ENCODE data around the gene PKN2.
A peak's percentile ranks its signal among the peaks of the same experiment; 100 is the strongest.

Gene PKN2

GRCh38 chr1:88735909-88736308, 51.8 kb downstream of the PKN2 start:
- DNase-seq: no peak

DNA sequence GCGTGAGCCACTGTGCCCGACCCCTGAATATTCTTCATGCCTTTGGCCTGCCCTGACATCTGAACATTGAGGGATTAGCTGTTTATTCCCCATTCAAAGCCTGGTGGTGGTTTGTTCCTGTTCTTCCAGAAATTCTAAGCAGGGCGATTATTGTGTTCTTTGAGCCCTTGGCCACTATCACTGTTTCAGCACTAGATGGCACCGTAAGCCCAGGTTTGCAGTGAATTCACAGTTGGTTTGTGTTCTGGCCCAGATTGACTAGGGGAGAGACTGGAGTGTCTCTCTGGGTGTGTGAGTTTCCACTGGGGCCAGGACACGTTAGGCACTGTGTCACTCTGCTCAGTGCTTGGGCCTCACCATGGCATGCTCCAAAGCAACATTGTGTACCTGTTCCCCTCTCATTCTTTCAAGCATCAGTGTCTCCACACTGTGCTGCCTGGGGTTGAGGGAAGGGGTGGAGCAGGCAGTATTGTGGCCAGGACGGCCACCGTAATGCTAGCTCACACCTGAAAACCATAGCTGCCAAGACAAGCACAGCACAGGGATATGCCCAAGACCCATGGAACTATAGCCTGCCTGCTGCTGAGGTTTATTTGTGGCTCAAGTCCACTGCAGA, 52.7 kb downstream of the PKN2 start:
- peak; percentile 66 for DNase-seq

DNA sequence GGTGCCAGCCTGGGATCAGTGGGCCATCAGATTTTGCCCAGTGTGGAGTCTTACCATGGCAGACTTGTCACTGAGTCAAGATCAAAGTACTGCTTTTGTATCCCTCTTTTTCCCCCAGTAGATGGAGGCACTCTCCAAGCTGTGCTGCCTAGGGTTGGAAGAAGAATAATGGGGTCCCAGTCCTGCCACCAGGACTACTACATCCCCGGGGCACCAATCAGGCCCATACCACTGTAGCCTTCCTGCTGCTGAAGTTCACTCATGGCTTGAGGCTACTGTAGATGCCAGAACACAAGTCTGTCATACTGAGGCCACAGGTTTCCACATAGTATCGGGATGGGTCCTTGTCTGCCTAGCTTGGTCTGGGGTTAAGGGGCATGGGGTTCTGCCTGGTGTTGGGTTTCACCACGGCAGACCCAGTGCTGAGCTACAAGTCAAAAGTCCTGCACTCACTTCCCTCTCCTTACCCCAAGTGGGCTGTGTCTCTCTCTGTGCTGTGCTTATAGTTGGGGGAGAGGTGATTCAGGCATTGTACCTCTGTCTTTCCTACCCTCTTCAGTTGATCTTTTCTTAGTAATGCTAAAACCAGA, 53.4 kb downstream of the PKN2 start:
- DNase-seq: no peak

GRCh38 chr1:88740784-88741183, 56.7 kb downstream of the PKN2 start:
- DNase-seq: no peak

GRCh38 chr1:88741413-88741812, 57.3 kb downstream of the PKN2 start:
- no peak for DNase-seq

GRCh38 chr1:88742531-88742930, 58.5 kb downstream of the PKN2 start:
- DNase-seq: no peak

- no peak for DNase-seq
Observed at GRCh38 chr1:88744142-88744541, 60.1 kb downstream of the PKN2 start.

DNA sequence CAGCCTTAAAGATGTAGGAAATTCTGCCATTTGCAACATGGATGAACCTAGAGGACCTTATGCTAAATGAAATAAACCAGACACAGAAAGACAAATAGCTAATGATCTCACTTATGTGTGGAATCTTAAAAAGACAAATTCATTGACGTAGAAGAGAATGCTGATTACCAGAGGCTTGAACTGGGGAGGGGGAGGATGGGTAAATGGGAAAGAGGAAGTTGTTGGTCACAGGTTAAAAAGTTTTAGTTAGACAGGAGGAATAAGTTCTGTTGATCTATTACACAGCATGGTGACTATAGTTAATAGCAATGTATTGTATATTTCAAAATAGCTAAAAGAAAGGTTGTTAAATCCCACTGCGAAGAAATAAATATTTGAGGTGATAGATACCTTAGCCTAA, 62.8 kb downstream of the PKN2 start:
- DNase-seq: no peak

DNA sequence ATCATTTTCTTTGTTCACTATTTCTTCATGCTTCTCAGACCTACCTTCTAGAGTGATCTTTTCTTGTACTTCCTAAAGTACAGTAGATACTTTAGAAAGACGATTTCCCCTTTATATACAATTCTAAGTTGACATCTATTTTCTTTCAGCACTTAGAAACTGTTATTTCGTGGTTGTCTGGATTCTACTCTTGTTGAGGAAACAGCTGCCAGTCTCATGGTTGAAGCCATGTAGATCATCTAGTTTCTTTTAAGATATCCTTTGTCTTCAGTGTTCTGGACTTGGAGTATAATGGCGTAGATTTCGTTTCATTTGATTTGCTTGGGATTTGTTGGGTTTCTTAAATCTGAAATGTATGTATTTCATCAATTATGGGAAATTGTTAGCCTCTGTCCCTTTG, 67.6 kb downstream of the PKN2 start:
- DNase-seq: no peak

DNA sequence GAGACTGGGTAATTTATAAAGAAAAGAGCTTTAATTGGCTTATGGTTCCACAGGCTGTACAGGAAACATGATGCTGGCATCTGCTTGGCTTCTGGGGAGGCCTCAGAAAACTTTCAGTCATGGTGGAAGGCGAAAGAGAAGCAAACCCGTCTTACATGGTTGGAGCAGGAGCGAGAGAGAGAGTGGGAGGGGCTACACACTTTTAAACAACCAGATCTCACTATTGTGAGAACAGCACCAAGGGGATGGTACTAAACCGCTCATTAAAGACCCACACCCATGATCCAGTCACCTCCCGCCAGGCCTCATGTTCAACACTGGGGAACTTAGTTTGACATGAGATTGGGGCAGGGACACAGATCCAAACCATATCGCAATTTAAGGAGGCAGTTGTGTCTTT, 69.4 kb downstream of the PKN2 start:
- no peak for DNase-seq

GRCh38 chr1:88763649-88764406, 79.8 kb downstream of the PKN2 start:
- no peak for DNase-seq

DNA sequence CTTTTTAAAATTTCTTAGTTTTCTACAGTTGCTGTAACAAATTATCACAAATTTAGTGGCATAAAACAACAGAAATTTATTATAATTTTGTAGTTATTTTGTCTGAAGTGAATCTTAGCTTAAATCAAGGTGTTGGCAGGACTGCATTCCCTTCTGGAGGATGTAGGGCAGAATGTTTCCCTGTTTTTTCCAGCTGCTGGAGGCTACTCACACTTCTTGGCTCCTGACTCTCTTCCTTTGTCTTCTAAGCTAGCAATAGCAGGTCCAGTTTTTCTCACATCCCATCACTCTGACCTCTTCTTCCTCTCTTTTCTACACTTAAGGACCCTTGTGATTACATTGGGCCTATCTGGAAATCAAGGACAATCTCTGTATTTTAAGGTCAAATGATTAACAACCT, 84.1 kb downstream of the PKN2 start:
- no peak for DNase-seq

DNA sequence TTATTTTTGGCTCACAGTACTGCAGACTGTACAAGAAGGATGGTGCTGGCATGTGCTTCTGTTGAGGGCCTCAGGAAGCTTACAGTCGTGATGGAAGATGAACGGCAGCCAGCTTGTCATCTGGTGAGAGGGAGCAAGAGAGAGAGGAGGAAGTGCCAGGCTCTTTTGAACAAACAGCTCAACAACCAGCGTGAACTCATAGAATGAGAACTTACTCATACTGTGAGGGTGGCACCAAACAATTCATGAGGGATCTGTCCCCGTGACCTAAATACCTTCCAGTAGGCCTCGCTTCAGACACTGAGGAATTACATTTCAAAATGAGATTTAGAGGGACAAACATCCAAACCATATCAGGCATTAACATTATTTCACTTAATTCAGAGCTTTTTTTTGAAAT, 84.7 kb downstream of the PKN2 start:
- DNase-seq: peak; percentile 22

DNA sequence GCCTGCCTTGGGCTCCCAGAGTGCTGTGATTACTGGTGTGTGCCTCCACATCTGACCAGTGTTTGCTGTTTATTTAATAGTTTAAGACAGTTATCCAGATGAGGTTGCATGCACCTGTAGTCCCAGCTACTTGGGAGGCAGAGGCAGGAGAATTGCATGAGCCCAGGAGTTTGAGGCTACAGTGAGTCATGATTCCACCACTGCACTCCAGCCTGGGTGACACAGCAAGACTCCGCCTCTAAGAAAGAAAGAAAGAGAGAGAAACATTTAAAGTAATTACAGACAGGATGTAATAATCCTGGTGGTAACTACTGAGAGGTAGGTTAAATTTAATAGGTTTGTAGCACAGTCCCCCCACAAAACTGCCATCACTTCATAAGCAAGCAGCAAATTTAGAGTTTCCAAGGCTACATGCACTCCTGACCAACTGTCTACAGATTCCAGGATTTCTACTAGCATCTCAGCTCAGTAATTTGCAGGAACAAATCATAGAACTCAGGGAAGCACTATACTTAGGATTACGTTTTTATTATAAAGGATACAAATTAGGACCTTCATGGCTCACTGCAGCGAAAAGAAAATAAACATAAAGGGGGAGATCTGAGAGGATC, 89.6 kb downstream of the PKN2 start:
- peak; percentile 51 for DNase-seq

DNA sequence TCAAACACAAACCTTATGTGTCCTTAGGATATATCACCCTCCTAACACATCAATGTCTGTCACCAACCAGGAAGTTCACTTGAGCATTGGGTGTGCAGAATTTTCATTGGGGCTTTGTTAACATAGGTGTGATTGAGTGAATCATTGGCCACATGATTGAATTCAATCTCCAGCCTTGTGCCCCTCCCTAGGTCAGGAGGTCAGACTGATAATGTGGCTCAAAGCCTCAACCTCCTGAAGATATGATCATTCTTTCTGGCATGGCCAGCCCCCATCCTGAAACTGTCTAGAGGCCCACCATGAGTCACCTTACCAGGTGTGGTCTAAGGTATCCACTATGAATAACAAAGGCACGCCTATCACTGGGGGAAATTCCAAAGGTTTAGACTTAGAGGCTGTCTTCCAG, 90.1 kb downstream of the PKN2 start:
- DNase-seq: peak; percentile 61

- DNase-seq: no peak
Observed at GRCh38 chr1:88777604-88778149, 93.6 kb downstream of the PKN2 start.

GRCh38 chr1:88779880-88780279, 95.8 kb downstream of the PKN2 start:
- DNase-seq: peak; percentile 13

GRCh38 chr1:88780485-88780884, 96.4 kb downstream of the PKN2 start:
- peak; percentile 75 for DNase-seq

DNA sequence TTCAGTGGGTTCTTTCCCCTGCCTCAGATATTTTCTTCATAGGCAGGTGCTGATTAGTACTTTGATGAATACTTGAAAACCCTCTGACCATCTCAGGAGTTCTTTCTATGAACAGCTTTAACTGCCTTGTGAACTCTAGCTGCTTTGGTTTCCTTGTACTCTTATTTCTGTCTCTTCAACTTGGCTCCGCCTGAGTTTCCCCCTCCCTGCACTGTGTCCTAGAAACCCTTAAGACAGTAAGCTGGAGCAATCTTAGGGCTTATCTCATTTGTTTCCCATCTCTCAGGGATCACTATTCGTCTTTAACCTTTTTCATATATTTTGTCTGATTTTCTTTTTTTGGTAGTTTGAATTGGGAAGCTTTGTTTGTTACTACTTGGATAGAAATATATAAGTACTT, 99.1 kb downstream of the PKN2 start:
- no peak for DNase-seq

GRCh38 chr1:88784551-88784950, 100.5 kb downstream of the PKN2 start:
- DNase-seq: no peak

DNA sequence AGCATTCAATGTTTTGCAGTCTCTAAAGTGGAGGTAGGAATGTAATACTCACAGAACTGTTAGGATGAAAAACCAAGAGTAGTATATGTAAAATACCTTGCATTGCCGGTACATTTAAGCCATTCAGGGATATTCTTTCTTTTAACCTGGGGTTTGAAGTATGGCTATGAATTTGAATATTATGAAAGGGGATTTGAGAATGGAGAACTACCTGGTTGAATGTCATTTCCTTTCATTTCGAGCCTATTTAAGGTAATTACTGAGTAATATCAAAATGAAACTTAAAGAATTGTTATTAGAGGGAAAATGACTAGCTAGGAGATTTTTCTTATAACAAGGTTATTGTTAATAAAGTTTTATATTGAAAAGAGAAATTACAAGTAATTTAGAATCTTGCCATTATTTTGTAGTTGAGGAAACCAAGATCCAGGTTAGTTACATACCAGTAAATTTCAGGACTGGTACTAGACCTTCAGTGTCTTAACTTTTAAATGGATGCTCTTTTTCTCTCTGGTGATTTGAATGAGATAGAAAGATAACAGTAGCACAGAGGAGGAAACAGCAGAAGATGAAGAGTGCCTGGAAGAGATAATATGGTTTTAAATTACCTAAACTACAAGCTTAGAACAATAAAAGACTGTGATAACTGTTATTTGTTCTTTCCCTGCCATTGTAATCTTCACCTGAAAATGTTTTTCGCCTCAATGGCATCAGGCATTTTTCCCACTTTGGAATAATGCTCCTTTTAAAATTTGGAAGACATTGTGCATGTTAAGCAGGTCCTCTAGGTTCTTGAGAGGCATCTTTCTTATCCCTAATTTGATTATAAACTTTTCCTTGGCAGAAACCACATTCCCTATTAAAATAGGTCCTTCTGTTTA, 103.2 kb downstream of the PKN2 start:
- no peak for DNase-seq

DNA sequence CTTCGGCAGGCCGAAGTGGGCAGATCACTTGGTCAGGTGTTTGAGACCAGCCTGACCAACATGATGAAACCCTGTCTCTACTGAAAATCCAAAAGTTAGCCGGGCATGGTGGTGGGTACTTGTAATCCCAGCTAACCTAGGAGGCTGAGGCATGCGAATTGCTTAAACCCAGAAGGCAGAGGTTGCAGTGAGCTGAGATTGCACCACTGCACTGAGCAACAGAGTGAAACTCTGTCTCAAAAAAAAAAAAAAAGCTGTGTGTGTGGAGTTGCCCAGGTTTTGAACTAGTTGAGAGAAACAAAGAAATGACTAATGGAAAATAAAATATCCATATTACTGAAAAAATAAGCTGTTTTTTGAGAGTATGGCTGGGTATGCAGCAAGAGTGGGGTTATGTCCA, 107.1 kb downstream of the PKN2 start:
- no peak for DNase-seq

DNA sequence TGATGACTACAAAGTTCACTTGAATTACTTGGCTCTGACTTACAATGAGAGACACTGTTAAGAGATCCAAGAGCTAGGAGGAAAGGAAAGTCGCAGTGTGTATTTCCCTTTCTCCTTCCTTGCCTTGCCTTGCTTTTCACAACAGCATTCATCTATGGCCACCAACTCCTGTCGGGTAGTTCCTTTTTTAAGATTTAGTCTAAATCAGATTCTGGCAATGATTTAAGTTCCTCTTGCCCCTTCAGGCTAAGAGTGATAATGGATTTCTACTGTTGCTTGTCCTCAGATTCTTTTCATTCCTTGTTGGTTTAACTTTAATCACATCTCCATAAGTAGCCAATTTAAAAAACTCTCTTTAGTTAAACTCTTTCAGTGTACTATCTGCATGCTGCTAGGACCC, 115.4 kb downstream of the PKN2 start:
- DNase-seq: no peak
